ENCODE measurements around the gene DOK6.

The DOK6 gene

DNA sequence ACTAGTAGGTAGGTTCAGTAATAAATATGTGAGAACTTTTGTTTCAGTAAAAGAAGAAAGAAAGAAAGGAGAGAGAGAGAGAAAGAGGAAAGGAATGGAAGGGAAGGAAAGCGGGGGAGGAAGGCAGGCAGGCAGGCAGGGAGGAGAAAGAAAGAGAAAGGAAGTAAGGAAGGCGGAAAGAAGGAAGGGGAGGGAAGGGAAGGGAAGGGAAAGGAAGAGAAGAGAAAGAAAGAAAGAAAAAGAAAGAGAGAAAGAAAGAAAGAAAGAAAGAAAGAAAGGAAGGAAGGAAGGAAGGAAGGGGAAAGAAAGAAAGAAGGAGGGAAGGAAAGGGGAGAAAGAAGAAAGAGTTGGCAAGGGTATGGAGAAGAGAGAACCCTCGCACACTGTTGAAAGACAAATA, 479.4 kb downstream of the DOK6 start:
- no peak for DNase-seq

DNA sequence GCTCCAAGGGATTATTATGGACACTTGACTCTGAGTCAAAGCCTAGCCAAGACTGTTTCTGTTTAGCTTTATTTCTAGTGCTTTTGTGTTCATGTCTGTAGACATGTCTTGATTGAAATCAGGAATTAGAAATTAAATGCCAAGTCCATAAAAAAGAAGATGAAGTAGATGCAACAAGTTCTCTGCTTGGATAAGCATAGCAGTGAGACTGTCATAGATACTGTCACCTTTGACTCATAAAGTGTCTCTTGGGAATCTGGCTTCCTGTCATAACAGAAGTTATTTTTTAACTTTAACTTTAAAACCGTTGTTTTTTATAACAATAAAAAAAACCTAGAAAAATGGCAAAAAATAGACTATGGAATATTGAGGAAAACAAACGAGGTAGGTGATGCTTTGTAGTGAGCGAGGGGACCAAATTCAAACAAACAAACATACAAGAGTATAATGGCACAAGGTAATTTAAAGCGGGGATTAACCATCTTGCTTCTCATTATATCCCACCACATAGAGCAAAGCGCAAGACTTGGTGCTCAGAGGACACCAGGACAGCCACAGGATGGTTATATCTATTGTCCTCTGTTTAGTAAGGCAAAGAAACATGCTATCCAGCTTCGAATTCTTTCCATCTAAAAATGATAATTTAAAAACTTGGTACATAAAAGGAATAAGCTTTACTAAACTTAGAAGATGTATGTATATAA, 482.4 kb downstream of the DOK6 start:
- DNase-seq, result no peak

DNA sequence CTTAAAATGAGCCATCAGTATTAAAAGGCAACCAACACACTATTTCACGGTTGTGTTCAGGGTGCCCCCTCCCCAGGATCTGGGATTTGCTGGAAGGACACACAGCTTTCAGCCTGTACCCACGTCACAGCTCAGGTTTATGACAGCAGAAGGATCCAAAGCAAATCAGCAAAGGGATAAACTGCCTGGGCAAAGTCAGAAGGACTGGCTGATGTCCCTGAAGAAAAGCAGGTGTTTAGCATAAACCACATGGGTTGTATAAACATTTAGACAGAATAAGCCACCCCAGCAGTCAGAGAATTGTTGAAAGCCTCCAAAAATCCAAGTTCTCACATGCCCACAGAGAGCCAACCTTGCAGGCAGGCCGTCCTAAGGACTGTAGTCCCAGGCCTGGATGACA, 483.1 kb downstream of the DOK6 start:
- no peak for DNase-seq

DNA sequence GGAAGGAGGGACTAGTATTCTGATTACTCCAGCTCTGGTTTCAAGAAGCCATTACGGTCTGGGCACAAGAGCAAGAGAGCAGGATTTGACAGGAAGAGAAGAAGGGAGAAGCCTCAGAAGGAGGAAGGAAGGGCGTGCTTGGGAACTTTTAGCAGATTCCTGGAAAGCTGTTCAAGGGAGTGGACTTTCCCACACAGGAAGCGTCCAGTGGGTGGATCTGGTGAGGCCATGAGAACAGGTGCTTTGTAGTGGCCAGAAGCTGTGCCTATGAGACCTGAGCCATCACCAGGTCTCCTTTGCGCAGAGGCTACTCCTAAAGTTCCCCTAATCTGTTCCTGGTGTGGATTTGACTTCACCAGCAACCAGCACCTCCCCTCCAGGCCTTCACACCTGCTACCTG, 484.7 kb downstream of the DOK6 start:
- DNase-seq, result no peak

DNA sequence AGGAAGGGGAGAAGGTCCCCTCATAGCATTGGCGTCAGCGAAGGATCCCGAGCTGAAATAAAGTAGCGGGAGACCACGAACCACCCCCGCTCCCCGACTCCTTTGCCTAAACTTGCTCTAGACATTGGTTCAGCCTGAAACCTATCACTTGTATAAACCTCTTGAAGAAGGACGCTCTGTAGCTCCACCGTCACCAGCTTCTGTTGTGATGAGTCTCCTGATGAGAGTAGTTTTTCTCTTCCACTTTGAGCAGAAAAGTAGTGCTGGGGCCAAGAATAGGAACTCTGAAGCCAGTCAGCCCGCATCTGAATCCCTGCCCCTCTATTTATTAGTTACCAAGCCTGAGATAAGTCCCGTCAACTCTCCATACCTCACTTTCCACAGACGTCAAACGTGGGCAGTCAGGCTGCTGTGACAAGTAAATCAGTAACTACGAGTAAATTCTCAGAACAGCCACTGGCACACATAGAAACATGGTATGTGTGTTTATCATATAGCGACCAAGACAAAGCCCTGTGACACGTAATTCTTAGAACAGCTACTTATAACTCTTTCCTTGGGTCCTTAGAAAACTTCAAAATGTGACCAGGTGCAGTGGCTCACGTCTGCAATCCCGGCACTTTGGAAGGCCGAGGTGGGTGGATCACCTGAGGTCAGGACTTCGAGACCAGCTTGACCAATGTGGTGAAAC, 485.3 kb downstream of the DOK6 start:
- DNase-seq, result peak; percentile 67

DNA sequence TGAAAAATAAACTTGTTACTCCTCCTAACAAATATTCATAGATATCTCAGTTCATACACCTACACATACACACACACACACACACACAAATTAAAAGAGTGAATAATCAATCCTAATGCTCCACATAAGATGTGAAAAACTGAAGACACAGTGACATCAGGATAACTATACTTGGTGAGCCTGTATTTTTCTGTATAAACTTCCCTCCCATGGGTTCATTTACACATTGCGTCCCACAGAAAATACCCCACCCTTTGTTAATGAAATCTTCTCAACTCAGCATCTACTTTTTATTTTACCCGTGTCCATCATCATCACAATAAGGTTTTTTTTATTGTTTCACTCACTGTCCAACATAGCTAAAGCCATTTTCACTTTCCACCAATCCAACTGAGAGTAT, 486.6 kb downstream of the DOK6 start:
- no peak for DNase-seq

DNA sequence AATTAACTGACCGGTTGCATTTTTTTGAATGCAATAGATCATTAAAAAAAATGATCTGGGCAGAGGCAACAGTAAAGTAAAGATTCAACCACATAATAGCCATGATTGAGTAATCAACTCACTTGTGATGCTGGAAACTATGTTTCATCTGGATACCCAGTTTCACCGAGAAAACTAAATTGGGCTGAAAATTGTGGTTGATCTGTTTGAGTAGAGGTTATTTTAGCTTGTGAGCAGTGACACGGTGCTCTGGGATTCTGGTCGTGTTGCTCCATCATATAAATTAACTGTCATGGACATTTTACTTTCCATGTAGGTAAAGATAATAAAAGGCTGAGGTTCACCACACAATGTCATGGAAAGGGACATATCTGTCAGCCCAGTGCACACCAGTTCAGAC, 488.3 kb downstream of the DOK6 start:
- DNase-seq, result peak; percentile 48

DNA sequence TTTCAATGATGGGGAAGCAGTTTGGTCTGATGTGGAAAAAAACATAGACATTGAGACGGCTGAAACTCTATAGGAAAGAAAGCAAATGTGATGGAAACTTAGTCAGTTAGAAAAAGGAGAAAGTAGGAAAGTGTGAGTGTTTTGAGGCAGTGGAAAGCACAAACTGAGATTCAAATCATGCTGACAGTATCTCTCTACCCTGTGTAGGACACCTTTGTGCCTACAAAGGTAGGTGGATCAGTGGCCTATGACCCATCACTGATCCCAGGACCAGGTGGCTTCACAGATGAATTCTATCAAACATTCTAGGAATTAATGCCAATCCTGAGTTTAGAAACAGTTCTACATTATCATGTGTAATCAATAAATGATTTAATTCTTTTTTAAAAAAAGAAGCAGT, 489.9 kb downstream of the DOK6 start:
- no peak for DNase-seq

DNA sequence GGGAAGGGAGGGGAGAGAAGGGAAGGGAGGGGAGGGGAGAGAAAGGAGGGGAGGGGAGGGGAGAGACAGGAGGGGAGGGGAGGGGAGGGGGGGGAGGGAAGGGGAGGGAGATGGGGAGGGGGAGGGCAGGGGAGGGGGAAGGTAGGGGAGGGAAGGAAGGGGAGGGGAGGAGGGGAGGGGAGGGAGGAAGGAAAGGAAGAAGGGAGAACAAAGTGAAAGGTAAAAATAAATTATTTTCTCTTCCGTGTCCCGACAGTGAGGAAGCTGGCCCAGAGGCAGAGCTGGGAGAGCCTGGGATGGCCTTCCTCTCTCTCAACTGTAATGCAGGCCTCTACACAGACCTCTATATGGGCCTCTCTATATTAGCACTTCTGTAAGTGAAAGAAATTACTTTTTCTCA, 493.8 kb downstream of the DOK6 start:
- no peak for DNase-seq

DNA sequence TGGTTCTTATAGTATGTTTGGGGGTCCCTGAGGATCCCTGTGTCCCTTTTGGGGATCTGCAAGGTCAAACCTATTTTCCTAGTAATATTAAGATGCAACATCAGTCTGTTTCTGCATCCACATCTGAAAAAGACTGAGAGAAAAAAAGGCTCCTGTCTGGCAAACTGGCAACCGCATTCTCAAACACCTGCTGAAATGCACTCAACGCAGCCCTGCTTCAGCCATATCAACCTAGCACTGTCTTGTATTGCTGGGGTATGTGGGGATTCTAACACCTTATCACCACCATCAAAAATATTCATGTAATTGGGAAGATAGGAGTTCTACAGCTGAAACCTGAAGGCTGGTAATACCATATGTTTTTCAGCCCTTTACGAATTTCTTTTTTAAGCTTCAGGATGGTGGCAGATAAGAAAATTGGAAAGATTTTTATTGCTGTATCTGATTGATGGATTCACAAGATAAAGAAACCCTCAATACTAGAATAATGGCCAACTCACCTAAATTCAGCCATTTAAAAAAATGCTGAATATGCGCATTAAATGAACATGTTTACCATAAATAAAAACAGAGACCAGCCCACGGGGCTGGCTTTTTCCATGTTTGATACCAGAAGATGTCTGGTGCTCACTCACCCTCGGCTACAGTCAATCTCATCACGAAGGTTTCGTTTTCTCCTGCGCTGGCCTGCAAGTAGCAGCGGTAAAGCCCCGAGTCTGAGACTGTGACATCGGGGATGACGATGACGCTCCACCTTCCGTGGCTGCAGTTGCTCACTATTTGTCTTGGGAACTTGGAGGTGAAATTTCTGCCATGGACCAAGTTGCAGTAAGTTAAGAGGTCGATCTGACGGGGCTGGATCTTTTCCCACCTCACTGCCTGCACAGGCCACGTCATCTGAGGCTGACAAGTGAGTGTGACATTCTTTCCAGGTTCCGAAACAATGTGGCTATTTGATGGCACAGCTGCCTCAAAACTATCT, 494.7 kb downstream of the DOK6 start:
- DNase-seq, result no peak

DNA sequence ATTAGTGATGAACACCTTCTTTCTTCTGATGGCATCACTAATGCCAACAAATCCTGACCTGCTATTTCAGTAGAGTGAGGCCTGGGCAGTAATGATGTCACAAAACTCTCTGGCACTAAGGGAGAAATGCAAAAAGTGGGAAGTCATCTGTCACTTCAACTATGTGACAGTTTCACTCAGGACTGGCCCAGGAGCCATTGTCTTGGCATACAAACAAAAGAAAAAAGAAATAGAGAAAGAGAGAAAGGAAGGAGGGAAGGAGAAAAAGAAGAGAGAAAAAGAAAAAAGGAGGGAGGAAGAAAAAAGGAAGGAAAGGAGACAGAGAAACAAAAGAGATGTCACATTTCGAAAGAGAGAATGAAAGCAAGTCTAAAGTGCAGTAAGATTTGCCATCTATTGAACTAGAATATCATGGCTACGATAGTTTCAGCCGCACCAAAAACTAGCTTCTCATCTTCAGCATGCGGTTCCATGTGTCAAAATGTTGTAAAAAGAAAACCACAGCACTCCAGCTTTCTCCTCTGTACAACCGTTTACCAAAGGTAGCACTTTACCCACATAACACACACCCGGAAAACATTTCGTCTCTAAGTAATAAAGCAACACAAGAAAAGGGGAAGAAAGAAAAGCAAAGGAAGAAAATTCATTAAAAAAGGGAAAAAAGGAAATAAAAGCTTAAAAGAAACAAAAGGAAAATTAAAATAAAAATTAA, 496.9 kb downstream of the DOK6 start:
- peak; percentile 41 for DNase-seq

DNA sequence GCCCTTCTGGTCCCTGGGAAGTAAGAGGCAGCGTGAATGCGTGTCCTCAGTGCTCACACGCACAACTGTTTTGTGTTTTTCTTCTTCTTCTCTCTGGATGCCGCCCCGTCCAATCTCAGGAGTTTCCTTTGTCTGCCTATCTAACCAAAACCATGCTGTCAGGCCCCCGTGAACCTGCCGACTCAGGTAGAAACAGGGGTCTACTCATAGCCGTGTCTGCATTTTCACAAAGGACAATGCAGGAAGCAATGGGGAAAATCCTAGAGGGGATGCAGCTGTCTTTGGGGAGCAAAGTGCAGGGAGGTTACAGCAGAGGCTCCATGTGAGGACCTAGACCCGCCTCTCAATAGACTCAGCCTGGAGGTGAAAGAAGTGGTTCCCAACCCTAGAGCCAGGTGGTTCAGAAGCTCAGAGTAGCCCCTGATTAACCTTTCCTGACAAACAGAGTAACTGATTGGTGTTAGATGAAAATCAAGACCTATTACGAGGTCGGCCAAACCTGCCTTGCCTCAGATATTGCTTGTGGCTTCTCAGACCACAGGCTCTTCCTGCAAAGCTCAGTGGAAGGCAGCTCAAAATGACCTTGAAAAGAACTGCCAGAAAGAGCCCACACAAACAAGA, 497.7 kb downstream of the DOK6 start:
- peak; percentile 39 for DNase-seq
